GM23338 (cell line): Measurements from ENCODE around the gene TSPAN12. TPM values are rescaled to one million over a fixed set of nuclear protein-coding genes. Genes with fewer than 3 reads are reported as not detected.

Source experiments
- ATAC-seq: fragments of 200-7000 bp; cut with Tn5 transposase; 3 replicates; pipeline ENCODE4 v1.9.1; 2020
- DNase-seq: peaks from one replicate; pipeline ENCODE4 v3.0.0-alpha.2; 2015; ENCODE audit warnings: low spot score
- H2AFZ ChIP-seq: fragments of 200-600 bp; sonication (generic); 2 replicates; pipeline ENCODE4 v1.8.0; 2016; ENCODE audit warnings: antibody characterized with exemption, mild to moderate bottlenecking, moderate library complexity
- H3F3A ChIP-seq: fragments of 200-600 bp; sonication (generic); replicated peaks from 2 replicates; pipeline ENCODE4 v1.8.0; 2017; ENCODE audit warnings: antibody characterized with exemption, mixed run types, low read depth
- H3K27ac ChIP-seq: fragments of 200-600 bp; sonication (generic); 2 replicates; pipeline ENCODE4 v1.6.1; 2016; ENCODE audit warnings: low read depth
- H3K27me3 ChIP-seq: fragments of 200-600 bp; sonication (generic); 2 replicates; pipeline ENCODE4 v1.8.0; 2016; ENCODE audit warnings: mild to moderate bottlenecking, mixed run types, moderate library complexity; ENCODE audit not compliant: insufficient read depth
- H3K36me3 ChIP-seq: fragments of 200-600 bp; sonication (generic); 2 replicates; pipeline ENCODE4 v1.8.0; 2016; ENCODE audit warnings: mild to moderate bottlenecking; ENCODE audit not compliant: insufficient read depth
- H3K4me1 ChIP-seq: fragments of 200-600 bp; sonication (generic); 2 replicates; pipeline ENCODE4 v1.8.0; 2016; ENCODE audit warnings: mild to moderate bottlenecking, moderate library complexity; ENCODE audit not compliant: insufficient read depth
- H3K4me2 ChIP-seq: fragments of 200-600 bp; sonication (generic); 2 replicates; pipeline ENCODE4 v1.7.1; 2017; ENCODE audit warnings: mixed run types
- H3K4me3 ChIP-seq: fragments of 200-600 bp; sonication (generic); 2 replicates; pipeline ENCODE4 v1.6.1; 2016; ENCODE audit warnings: mixed run types
- H3K79me2 ChIP-seq: fragments of 200-600 bp; sonication (generic); replicated peaks from 2 replicates; pipeline ENCODE4 v1.8.0; 2017; ENCODE audit warnings: mild to moderate bottlenecking; ENCODE audit not compliant: insufficient read depth
- H3K9me2 ChIP-seq: fragments of 200-600 bp; sonication (generic); 2 replicates; pipeline ENCODE4 v1.8.0; 2017; ENCODE audit not compliant: insufficient read depth
- H4K20me1 ChIP-seq: fragments of 200-600 bp; sonication (generic); replicated peaks from 2 replicates; pipeline ENCODE4 v1.8.0; 2017; ENCODE audit warnings: mild to moderate bottlenecking; ENCODE audit not compliant: insufficient read depth
- H3K27ac Mint-ChIP-seq: 2 replicates; pipeline ENCODE4 v1.8.0; 2020; ENCODE audit warnings: inconsistent platforms, mild to moderate bottlenecking, moderate library complexity, mixed read lengths
- H3K27me3 Mint-ChIP-seq: 3 replicates; pipeline ENCODE4 v1.8.0; 2022; ENCODE audit warnings: low read depth, mild to moderate bottlenecking, moderate library complexity, mixed read lengths, inconsistent platforms; ENCODE audit not compliant: insufficient read depth, poor library complexity
- H3K36me3 Mint-ChIP-seq: 3 replicates; pipeline ENCODE4 v1.8.0; 2021; ENCODE audit warnings: low read depth, mild to moderate bottlenecking, inconsistent platforms, moderate library complexity, mixed read lengths
- H3K4me1 Mint-ChIP-seq: 3 replicates; pipeline ENCODE4 v1.8.0; 2020; ENCODE audit warnings: mild to moderate bottlenecking, inconsistent platforms, mixed read lengths
- H3K4me3 Mint-ChIP-seq: 3 replicates; pipeline ENCODE4 v1.8.0; 2021; ENCODE audit warnings: moderate library complexity, mild to moderate bottlenecking, inconsistent platforms, mixed read lengths
- H3K9me3 Mint-ChIP-seq: 3 replicates; pipeline ENCODE4 v1.8.0; 2020; ENCODE audit warnings: moderate library complexity, mild to moderate bottlenecking, inconsistent platforms, mixed read lengths
- CREB1 ChIP-seq: fragments of 250-450 bp; sonication (Bioruptor Pico); IDR thresholded peaks from 2 replicates; pipeline ENCODE4 v1.5.0; 2020; ENCODE audit warnings: low read depth, mild to moderate bottlenecking, moderate library complexity
- ETS1 ChIP-seq: IDR thresholded peaks from 2 replicates; pipeline ENCODE4 v1.6.1; 2016; ENCODE audit warnings: antibody characterized with exemption
- EZH2 ChIP-seq: fragments of 200-600 bp; sonication (generic); IDR thresholded peaks from one replicate; pipeline ENCODE4 v1.8.0; 2017; ENCODE audit warnings: antibody characterized with exemption, mild to moderate bottlenecking, low read depth; ENCODE audit not compliant: unreplicated experiment
- EZH2phosphoT487 ChIP-seq: fragments of 200-600 bp; sonication (generic); IDR thresholded peaks from one replicate; pipeline ENCODE4 v1.8.1; 2018; ENCODE audit warnings: antibody characterized with exemption; ENCODE audit not compliant: unreplicated experiment
- POLR2AphosphoS5 ChIP-seq: IDR thresholded peaks from 2 replicates; pipeline ENCODE4 v1.6.1; 2016; ENCODE audit warnings: antibody characterized with exemption, low read depth
- REST ChIP-seq: IDR thresholded peaks from one replicate; pipeline ENCODE4 v1.6.1; 2018; ENCODE audit warnings: antibody characterized with exemption; ENCODE audit not compliant: unreplicated experiment
- STAT1 ChIP-seq: IDR thresholded peaks from one replicate; pipeline ENCODE4 v1.6.1; 2016; ENCODE audit warnings: antibody characterized with exemption; ENCODE audit not compliant: unreplicated experiment
- ZNF462 ChIP-seq: fragments of 250-450 bp; sonication (Bioruptor Pico); IDR thresholded peaks from 2 replicates; pipeline ENCODE4 v1.5.0; 2020; ENCODE audit warnings: mild to moderate bottlenecking, moderate library complexity
- polyA plus RNA-seq: library from polyadenylated mRNA; unstranded; fragments of >200 nt; fragmentation: Nextera tagmentation; extraction: Ambion mirVana; gene quantifications from 2 replicates; pipeline ENCODE4 v1.2.1, GENCODE V29; 2016
- total RNA-seq: library from RNA; depleted of rRNA; stranded (reverse); fragments of >200 nt; shearing (Covaris generic); gene quantifications from 2 replicates; pipeline ENCODE4 v1.2.3, GENCODE V29; 2014

Gene TSPAN12
- total and polyA plus RNA-seq, 2 experiments from 2014 or later = 9.7 to 11.7 TPM

GRCh38 chr7:120837599-120837998 lies 20.3 kb downstream of the TSPAN12 start:
- peaks cover 69% of the 10 kb centered on the region for H3K4me1 Mint-ChIP-seq
- no peak for TF ChIP-seq EZH2
- TF ChIP-seq STAT1 = no peak
- no peak for TF ChIP-seq POLR2AphosphoS5
- no peak for TF ChIP-seq CREB1 (CRISPR knock-in tag)
- no peak for TF ChIP-seq EZH2phosphoT487
- no peak for TF ChIP-seq ETS1
- TF ChIP-seq ZNF462 (CRISPR knock-in tag) = no peak
- no peak for TF ChIP-seq REST
- Histone ChIP-seq H3K9me2 (no peaks in the 10 kb centered on the region), H3K4me3 (no peak overlapping the region), H3K4me2 (no peak overlapping the region), H3K36me3 (no peaks in the 10 kb centered on the region), H4K20me1 (no peaks in the 10 kb centered on the region), H3F3A (no peaks in the 10 kb centered on the region), H3K4me1 (peaks cover 64% of the 10 kb centered on the region), H3K79me2 (no peaks in the 10 kb centered on the region), H3K27ac (no peak overlapping the region), H3K27me3 (no peaks in the 10 kb centered on the region), H2AFZ (no peak overlapping the region)
- no peak for ATAC-seq
- H3K27me3 Mint-ChIP-seq = peaks cover 7% of the 10 kb centered on the region
- H3K9me3 Mint-ChIP-seq = no peaks in the 10 kb centered on the region; the same call in 2 of the 3 replicates
- H3K4me3 Mint-ChIP-seq = no peak overlapping the region
- no peak for DNase-seq
- peaks cover 8% of the 10 kb centered on the region; the same call in 2 of the 3 replicates for H3K36me3 Mint-ChIP-seq
- H3K27ac Mint-ChIP-seq = 0 out of 2 replicates have a peak overlapping the region, but pooled peaks have one; percentile 11
